Liver (tissue), 9 donors: ENCODE measurements around the gene PRKAR1B. TPM values are rescaled to one million over a fixed set of nuclear protein-coding genes. Genes with fewer than 3 reads are reported as not detected.

Experiments used
- DNase-seq: peaks from one replicate; pipeline ENCODE4 v3.0.0-alpha.2; 2017; ENCODE audit warnings: low spot score
- H3K27ac ChIP-seq, 2 donors: one replicate each; pipeline ENCODE4 v1.7.0; 2013; ENCODE audit warnings: inconsistent platforms in 2 of 2, low read length in 2 of 2, control low read depth in 1 of 2, low read depth in 1 of 2, mild to moderate bottlenecking in 1 of 2
- H3K27me3 ChIP-seq, 4 donors: one replicate each; pipeline versions ENCODE4 v1.6.1 to v1.7.0; 2013; ENCODE audit warnings: low read length in 3 of 4, inconsistent platforms in 1 of 4, mild to moderate bottlenecking in 1 of 4, moderate library complexity in 1 of 4; ENCODE audit not compliant: control insufficient read depth in 4 of 4, insufficient read depth in 4 of 4
- H3K36me3 ChIP-seq, 4 donors: one replicate each; pipeline versions ENCODE4 v1.6.1 to v1.7.0; 2013; ENCODE audit warnings: low read length in 3 of 4, mild to moderate bottlenecking in 3 of 4, low read depth in 1 of 4, moderate library complexity in 1 of 4; ENCODE audit not compliant: control insufficient read depth in 4 of 4, insufficient read depth in 3 of 4
- H3K4me1 ChIP-seq, 4 donors: one replicate each; pipeline versions ENCODE4 v1.6.1 to v1.7.0; 2013; ENCODE audit warnings: low read length in 3 of 4, mild to moderate bottlenecking in 3 of 4, moderate library complexity in 1 of 4; ENCODE audit not compliant: control insufficient read depth in 4 of 4, insufficient read depth in 4 of 4
- H3K4me3 ChIP-seq, 3 donors: one replicate each; pipeline versions ENCODE4 v1.6.1 to v1.7.0; 2013; ENCODE audit warnings: low read length in 3 of 3, control low read depth in 1 of 3, low read depth in 1 of 3, mild to moderate bottlenecking in 1 of 3
- H3K9ac ChIP-seq, 2 donors: one replicate each; pipeline ENCODE4 v1.7.0; 2013; ENCODE audit warnings: low read length in 2 of 2, mild to moderate bottlenecking in 2 of 2, moderate library complexity in 2 of 2, control low read depth in 1 of 2, low read depth in 1 of 2
- H3K9me3 ChIP-seq, 4 donors: one replicate each; pipeline versions ENCODE4 v1.6.1 to v1.7.0; 2013; ENCODE audit warnings: low read length in 3 of 4; ENCODE audit not compliant: control insufficient read depth in 4 of 4
- ATF3 ChIP-seq: IDR thresholded peaks from 2 replicates; pipeline ENCODE4 v1.6.1; 2016; ENCODE audit warnings: antibody characterized with exemption
- CTCF ChIP-seq: fragments of 150-350 bp; IDR thresholded peaks from 2 replicates; pipeline ENCODE4 v1.5.1; 2017; ENCODE audit warnings: improper control_type of control experiment, low read depth, low read length; ENCODE audit not compliant: missing input control
- EGR1 ChIP-seq, 2 donors: IDR thresholded peaks; 2 replicates each; pipeline ENCODE4 v1.6.1; 2016 to 2018; ENCODE audit warnings: antibody characterized with exemption in 2 of 2, low read depth in 2 of 2
- FOXA1 ChIP-seq: IDR thresholded peaks from 2 replicates; pipeline ENCODE4 v1.6.1; 2016; ENCODE audit warnings: antibody characterized with exemption
- FOXA2 ChIP-seq: IDR thresholded peaks from 2 replicates; pipeline ENCODE4 v1.6.1; 2016; ENCODE audit warnings: antibody characterized with exemption
- HNF4A ChIP-seq, 2 donors: conservative IDR thresholded peaks; 2 replicates each; pipeline ENCODE4 v1.6.1; 2016; ENCODE audit warnings: antibody characterized with exemption in 2 of 2, mild to moderate bottlenecking in 2 of 2
- HNF4G ChIP-seq: IDR thresholded peaks from 2 replicates; pipeline ENCODE4 v1.6.1; 2016; ENCODE audit warnings: antibody characterized with exemption
- JUND ChIP-seq, 2 donors: IDR thresholded peaks; 2 replicates each; pipeline ENCODE4 v1.6.1; 2016; ENCODE audit warnings: antibody characterized with exemption in 2 of 2
- MAX ChIP-seq: IDR thresholded peaks from 2 replicates; pipeline ENCODE4 v1.6.1; 2016; ENCODE audit warnings: antibody characterized with exemption
- NR2F2 ChIP-seq: IDR thresholded peaks from 2 replicates; pipeline ENCODE4 v1.6.1; 2016; ENCODE audit warnings: antibody characterized with exemption
- RAD21 ChIP-seq, 2 donors: IDR thresholded peaks; 2 replicates each; pipeline ENCODE4 v1.6.1; 2016; ENCODE audit warnings: antibody characterized with exemption in 2 of 2, mild to moderate bottlenecking in 2 of 2
- RXRA ChIP-seq, 2 donors: IDR thresholded peaks; 2 replicates each; pipeline ENCODE4 v1.6.1; 2017 to 2018; ENCODE audit warnings: antibody characterized with exemption in 2 of 2, mild to moderate bottlenecking in 1 of 2
- SP1 ChIP-seq: IDR thresholded peaks from 2 replicates; pipeline ENCODE4 v1.6.1; 2018; ENCODE audit warnings: antibody characterized with exemption, mild to moderate bottlenecking
- YY1 ChIP-seq: IDR thresholded peaks from 2 replicates; pipeline ENCODE4 v1.6.1; 2016; ENCODE audit warnings: antibody characterized with exemption, mild to moderate bottlenecking
- ZBTB33 ChIP-seq: IDR thresholded peaks from 2 replicates; pipeline ENCODE4 v1.6.1; 2016; ENCODE audit warnings: antibody characterized with exemption
- WGBS: extraction: QIAGEN DNeasy Blood & Tissue Kit; methylation state at CpG from one replicate; pipeline ENCODE4 v1.1.7; 2013; 5-methylcytosine and 5-hydroxymethylcytosine counted together
- polyA plus RNA-seq, 2 donors: library from polyadenylated mRNA; stranded (reverse) in 1 of 2; unstranded in 1 of 2; fragments of 200-250 nt in 1 of 2; fragments of >200 nt in 1 of 2; fragmentation: Nextera tagmentation in 1 of 2; extraction: Ambion mirVana in 1 of 2; gene quantifications; one replicate each; pipeline versions ENCODE4 v1.2.1 to v1.2.3, GENCODE V29; 2013 to 2015
- total RNA-seq, 2 donors: library from RNA; depleted of rRNA; stranded (reverse); fragments of >200 nt; gene quantifications; one replicate each; pipeline ENCODE4 v1.2.3, GENCODE V29; 2014
- TF ChIP-seq, protein P1 (sequence below): IDR thresholded peaks from 2 replicates; pipeline ENCODE4 v1.6.1; 2016; ENCODE audit warnings: antibody characterized with exemption, mild to moderate bottlenecking
- donor health status: healthy.
- donor health status: healthy.
- donor health status: healthy.
- donor health status: healthy.
- donor health status: healthy.

The PRKAR1B gene
- total and polyA plus RNA-seq, 4 donors = 11.1 to 14.4 (median 12.4) TPM

GRCh38 chr7:563629-564170 lies 163.4 kb downstream of the PRKAR1B start:
- Histone ChIP-seq H3K27ac (no peak overlapping the region), H3K4me1 (no peaks in the 10 kb centered on the region), H3K9me3 (no peaks in the 10 kb centered on the region), H3K9ac (no peak overlapping the region), H3K36me3 (no peaks in the 10 kb centered on the region), H3K27me3 (no peaks in the 10 kb centered on the region), H3K4me3 (no peak overlapping the region)
- TF ChIP-seq HNF4G (no peak), RXRA (IDR thresholded peaks at IDR 0.05) (no peak), HNF4A (conservative IDR thresholded peaks at IDR 0.05) (no peak), MAX (no peak), CTCF (no peak), JUND (IDR thresholded peaks at IDR 0.05) (no peak), SP1 (no peak), RAD21 (IDR thresholded peaks at IDR 0.05) (no peak), EGR1 (IDR thresholded peaks at IDR 0.05; ENCODE audit: low read depth in 2 of 2) (no peak), ZBTB33 (no peak), YY1 (no peak)
- TF ChIP-seq, protein P1, sequence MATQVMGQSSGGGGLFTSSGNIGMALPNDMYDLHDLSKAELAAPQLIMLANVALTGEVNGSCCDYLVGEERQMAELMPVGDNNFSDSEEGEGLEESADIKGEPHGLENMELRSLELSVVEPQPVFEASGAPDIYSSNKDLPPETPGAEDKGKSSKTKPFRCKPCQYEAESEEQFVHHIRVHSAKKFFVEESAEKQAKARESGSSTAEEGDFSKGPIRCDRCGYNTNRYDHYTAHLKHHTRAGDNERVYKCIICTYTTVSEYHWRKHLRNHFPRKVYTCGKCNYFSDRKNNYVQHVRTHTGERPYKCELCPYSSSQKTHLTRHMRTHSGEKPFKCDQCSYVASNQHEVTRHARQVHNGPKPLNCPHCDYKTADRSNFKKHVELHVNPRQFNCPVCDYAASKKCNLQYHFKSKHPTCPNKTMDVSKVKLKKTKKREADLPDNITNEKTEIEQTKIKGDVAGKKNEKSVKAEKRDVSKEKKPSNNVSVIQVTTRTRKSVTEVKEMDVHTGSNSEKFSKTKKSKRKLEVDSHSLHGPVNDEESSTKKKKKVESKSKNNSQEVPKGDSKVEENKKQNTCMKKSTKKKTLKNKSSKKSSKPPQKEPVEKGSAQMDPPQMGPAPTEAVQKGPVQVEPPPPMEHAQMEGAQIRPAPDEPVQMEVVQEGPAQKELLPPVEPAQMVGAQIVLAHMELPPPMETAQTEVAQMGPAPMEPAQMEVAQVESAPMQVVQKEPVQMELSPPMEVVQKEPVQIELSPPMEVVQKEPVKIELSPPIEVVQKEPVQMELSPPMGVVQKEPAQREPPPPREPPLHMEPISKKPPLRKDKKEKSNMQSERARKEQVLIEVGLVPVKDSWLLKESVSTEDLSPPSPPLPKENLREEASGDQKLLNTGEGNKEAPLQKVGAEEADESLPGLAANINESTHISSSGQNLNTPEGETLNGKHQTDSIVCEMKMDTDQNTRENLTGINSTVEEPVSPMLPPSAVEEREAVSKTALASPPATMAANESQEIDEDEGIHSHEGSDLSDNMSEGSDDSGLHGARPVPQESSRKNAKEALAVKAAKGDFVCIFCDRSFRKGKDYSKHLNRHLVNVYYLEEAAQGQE = no peak
- DNase-seq = no peak
- 93% methylated on average over 11 of the region's 11 CpGs for WGBS

GRCh38 chr7:562789-563628 lies 164.1 kb downstream of the PRKAR1B start:
- 96% methylated on average over 17 of the region's 17 CpGs for WGBS
- H3K36me3 ChIP-seq = no peaks in the 10 kb centered on the region

More at GRCh38 chr7:562789-563628, 164.1 kb downstream of the PRKAR1B start:
- H3K27me3 ChIP-seq = no peaks in the 10 kb centered on the region
- H3K9me3 ChIP-seq = no peaks in the 10 kb centered on the region
- no peak for DNase-seq
- no peak overlapping the region for H3K4me3 ChIP-seq
- no peak for TF ChIP-seq FOXA2
- TF ChIP-seq NR2F2 = no peak
- no peak for TF ChIP-seq ATF3
- TF ChIP-seq ZBTB33 = no peak
- no peak for TF ChIP-seq HNF4A (conservative IDR thresholded peaks at IDR 0.05)
- TF ChIP-seq FOXA1 = no peak
- H3K27ac ChIP-seq = no peak overlapping the region
- H3K9ac ChIP-seq = no peak overlapping the region
- H3K4me1 ChIP-seq = no peaks in the 10 kb centered on the region
